ENCODE results near the gene CXorf58.

The CXorf58 gene

GRCh38 chrX:23907111-23907497, 702 bp upstream of the CXorf58 start:
- CTCF ChIA-PET, result interaction anchor here (1.2 to 3.9 kb wide), 4 partner anchors 124 to 211 kb away, joined by 3 to 28 read pairs (median 8); partner anchors contain the start of genes EIF2S3 and SAT1
- no peak for TF ChIP-seq CTCF (IDR thresholded peaks at IDR 0.05; ENCODE audit: insufficient read depth, low read length, missing control alignments)
- peak overlapping the region; percentile 67 for H3K4me3 ChIP-seq (ENCODE audit: low read depth, low read length)
- no peak for DNase-seq (ENCODE audit: low read depth, low spot score)
- POLR2A ChIA-PET, result interaction anchor here (0.6 kb wide), 1 partner anchor 144 kb away, joined by 3 read pairs; no protein-coding TSS in a partner anchor

- ChIA-PET POLR2A (interaction anchor here (1.0 kb wide), 1 partner anchor 166 kb away, joined by 3 read pairs; no protein-coding TSS in a partner anchor), CTCF (interaction anchor here (0.7 to 3.9 kb wide), 13 partner anchors 12 to 335 kb away, joined by 3 to 28 read pairs (median 5); partner anchors contain the start of genes EIF2S3 and SAT1)
- peak overlapping the region; percentile 67 for H3K4me3 ChIP-seq (ENCODE audit: low read depth, low read length)
- DNase-seq (ENCODE audit: low read depth, low spot score), result no peak
- TF ChIP-seq CTCF (IDR thresholded peaks at IDR 0.05; ENCODE audit: insufficient read depth, low read length, missing control alignments), result no peak
Observed at GRCh38 chrX:23908219-23909004, 606 bp downstream of the CXorf58 start.

GRCh38 chrX:23911126-23911835, 3.5 kb downstream of the CXorf58 start:
- no peak for DNase-seq (ENCODE audit: low read depth, low spot score)
- ChIA-PET POLR2A (no interaction called here), CTCF (interaction anchor here (1.1 to 2.0 kb wide), 2 partner anchors 10 to 143 kb away, joined by 6 read pairs; no protein-coding TSS in a partner anchor)
- H3K4me3 ChIP-seq (ENCODE audit: low read depth, low read length), result no peak overlapping the region
- TF ChIP-seq CTCF (IDR thresholded peaks at IDR 0.05; ENCODE audit: insufficient read depth, low read length, missing control alignments), result no peak

- H3K4me3 ChIP-seq (ENCODE audit: low read depth, low read length), result no peak overlapping the region
- CTCF ChIA-PET, result interaction anchor here (1.2 kb wide), 1 partner anchor 135 kb away, joined by 6 read pairs; no protein-coding TSS in a partner anchor
- no peak for TF ChIP-seq CTCF (IDR thresholded peaks at IDR 0.05; ENCODE audit: insufficient read depth, low read length, missing control alignments)
- DNase-seq (ENCODE audit: low read depth, low spot score), result no peak
- POLR2A ChIA-PET, result no interaction called here
Observed at GRCh38 chrX:23919148-23919547, 11.3 kb downstream of the CXorf58 start.

GRCh38 chrX:23919706-23920320, 12.0 kb downstream of the CXorf58 start:
- no peak overlapping the region for H3K4me3 ChIP-seq (ENCODE audit: low read depth, low read length)
- ChIA-PET CTCF (interaction anchor here (1.2 kb wide), 1 partner anchor 134 kb away, joined by 6 read pairs; no protein-coding TSS in a partner anchor), POLR2A (no interaction called here)
- no peak for DNase-seq (ENCODE audit: low read depth, low spot score)
- no peak for TF ChIP-seq CTCF (IDR thresholded peaks at IDR 0.05; ENCODE audit: insufficient read depth, low read length, missing control alignments)

Data from AG04449 (cell line).